GM19099 (cell line): ENCODE measurements around the gene PELI1.

Source experiments
- POLR2A ChIP-seq: IDR thresholded peaks from 3 replicates; pipeline ENCODE4 v1.6.1; 2011; ENCODE audit warnings: low read depth; ENCODE audit not compliant: insufficient read length; ENCODE audit errors: extremely low read depth

Gene PELI1

GRCh38 chr2:64137996-64138395 is 6.2 kb downstream of the PELI1 start:
- TF ChIP-seq POLR2A, result no peak

- no peak for TF ChIP-seq POLR2A
Measured at GRCh38 chr2:64137567-64137966, 6.7 kb downstream of the PELI1 start.

GRCh38 chr2:64135421-64135820 is 8.8 kb downstream of the PELI1 start:
- TF ChIP-seq POLR2A, result no peak

- TF ChIP-seq POLR2A, result no peak
Measured at GRCh38 chr2:64134813-64135212, 9.4 kb downstream of the PELI1 start.

GRCh38 chr2:64133828-64134227 is 10.4 kb downstream of the PELI1 start:
- TF ChIP-seq POLR2A, result no peak

- TF ChIP-seq POLR2A, result no peak
Measured at GRCh38 chr2:64133354-64133753, 10.9 kb downstream of the PELI1 start.

GRCh38 chr2:64130333-64130732 is 13.9 kb downstream of the PELI1 start:
- no peak for TF ChIP-seq POLR2A

GRCh38 chr2:64128943-64129391 is 15.3 kb downstream of the PELI1 start:
- TF ChIP-seq POLR2A, result no peak

- TF ChIP-seq POLR2A, result no peak
Measured at GRCh38 chr2:64128406-64128805, 15.8 kb downstream of the PELI1 start.

GRCh38 chr2:64127119-64127518 is 17.1 kb downstream of the PELI1 start:
- no peak for TF ChIP-seq POLR2A

GRCh38 chr2:64126601-64127000 is 17.6 kb downstream of the PELI1 start:
- no peak for TF ChIP-seq POLR2A

GRCh38 chr2:64124571-64124970 is 19.6 kb downstream of the PELI1 start:
- TF ChIP-seq POLR2A, result no peak

GRCh38 chr2:64124168-64124567 is 20.1 kb downstream of the PELI1 start:
- TF ChIP-seq POLR2A, result no peak

GRCh38 chr2:64123740-64124139 is 20.5 kb downstream of the PELI1 start:
- TF ChIP-seq POLR2A, result no peak

GRCh38 chr2:64122358-64122757 is 21.9 kb downstream of the PELI1 start:
- no peak for TF ChIP-seq POLR2A

GRCh38 chr2:64120928-64121327 is 23.3 kb downstream of the PELI1 start:
- TF ChIP-seq POLR2A, result no peak

GRCh38 chr2:64120008-64120407 is 24.2 kb downstream of the PELI1 start:
- no peak for TF ChIP-seq POLR2A

GRCh38 chr2:64119369-64119768 is 24.9 kb downstream of the PELI1 start:
- no peak for TF ChIP-seq POLR2A

- no peak for TF ChIP-seq POLR2A
Measured at GRCh38 chr2:64115808-64116598, 28.2 kb downstream of the PELI1 start.
